Esophagus muscularis mucosa (tissue), 4 donors: ENCODE measurements around the gene TMEM9. TPM values are rescaled to one million over a fixed set of nuclear protein-coding genes. Genes with fewer than 3 reads are reported as not detected.

Source experiments
- DNase-seq: peaks from one replicate; pipeline ENCODE4 v3.0.0-alpha.2; 2017; ENCODE audit errors: extremely low spot score
- H3K27ac ChIP-seq, 4 donors: fragments of 200-600 bp; sonication (generic); replicated peaks in 1 of 4; 1 replicate in 3 of 4; 2 replicates in 1 of 4; pipeline ENCODE4 v1.5.1; 2016 to 2019; ENCODE audit warnings: mild to moderate bottlenecking in 1 of 4
- H3K27me3 ChIP-seq, 4 donors: fragments of 200-600 bp; sonication (generic); one replicate each; pipeline versions ENCODE4 v1.5.1 to v1.6.0; 2016 to 2019
- H3K36me3 ChIP-seq, 4 donors: fragments of 200-600 bp; sonication (generic); one replicate each; pipeline ENCODE4 v1.5.1; 2016 to 2019
- H3K4me1 ChIP-seq, 4 donors: fragments of 200-600 bp; sonication (generic); one replicate each; pipeline ENCODE4 v1.5.1; 2016 to 2019
- H3K4me3 ChIP-seq, 4 donors: fragments of 200-600 bp; sonication (generic); 1 replicate in 2 of 4; 2 replicates in 2 of 4; pipeline ENCODE4 v1.5.1; 2016 to 2019; ENCODE audit warnings: mild to moderate bottlenecking in 4 of 4, moderate library complexity in 1 of 4
- H3K9me3 ChIP-seq, 4 donors: fragments of 200-600 bp; sonication (generic); 1 replicate in 3 of 4; 2 replicates in 1 of 4; pipeline ENCODE4 v1.5.1; 2016 to 2019
- CTCF ChIP-seq, 3 experiments: fragments of 200-600 bp in 2 of 3; fragments of 450-650 bp in 1 of 3; sonication (generic) in 2 of 3; IDR thresholded peaks; one replicate each; pipeline ENCODE4 v1.5.1; 2017 to 2019; ENCODE audit warnings: antibody characterized with exemption in 3 of 3, mild to moderate bottlenecking in 2 of 3, moderate library complexity in 1 of 3
- EP300 ChIP-seq: sonication (generic); formaldehyde crosslinking; IDR thresholded peaks from one replicate; pipeline ENCODE4 v1.6.1; 2017; ENCODE audit warnings: antibody characterized with exemption
- POLR2A ChIP-seq: fragments of 450-650 bp; IDR thresholded peaks from one replicate; pipeline ENCODE4 v1.6.1; 2017; ENCODE audit warnings: antibody characterized with exemption, moderate library complexity, mild to moderate bottlenecking, low read depth
- POLR2AphosphoS5 ChIP-seq, 2 donors: sonication (generic); formaldehyde crosslinking; IDR thresholded peaks; one replicate each; pipeline ENCODE4 v1.6.1; 2017; ENCODE audit warnings: antibody characterized with exemption in 2 of 2
- WGBS: methylation state at CpG from one replicate; pipeline ENCODE4 v1.1.5; 2018; 5-methylcytosine and 5-hydroxymethylcytosine counted together
- intact Hi-C: fragments of 100-400 bp; cut with DNase I; formaldehyde crosslinking; loops from one replicate; pipeline ENCODE4 v1.15.1; 2023
- total RNA-seq, 4 donors: library from RNA; depleted of rRNA; stranded (reverse); fragments of >200 nt; gene quantifications; one replicate each; pipeline versions ENCODE4 v1.1.0 to v1.2.1, GENCODE V29; 2016

TMEM9 gene
- total RNA-seq, 4 donors from 2014 or later, result 40.1 to 56.1 (median 49.5) TPM

DNA sequence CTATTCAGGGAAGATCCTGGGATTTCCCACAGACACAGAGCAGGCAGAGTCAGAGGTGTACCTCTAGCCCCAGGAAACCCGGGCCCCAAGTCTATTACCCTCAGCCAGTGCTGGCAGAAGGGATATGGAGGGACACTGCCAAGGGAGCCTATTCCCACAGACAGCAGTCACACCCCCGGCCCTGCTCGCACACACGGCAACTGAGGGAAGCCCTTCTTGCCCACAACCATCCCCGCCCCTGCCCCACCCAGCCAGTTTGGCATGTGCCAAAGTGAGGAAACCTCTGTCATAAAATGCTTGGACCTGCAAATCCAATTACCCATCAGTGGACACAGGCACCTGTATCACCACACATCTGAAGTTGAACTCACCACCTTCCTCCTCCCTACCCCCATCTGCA lies 48.6 kb downstream of the TMEM9 start:
- no peak overlapping the region for H3K27ac ChIP-seq
- H3K4me3 ChIP-seq, result no peak overlapping the region
- intact Hi-C loops, result no loop called here
- no peaks in the 10 kb centered on the region for H3K36me3 ChIP-seq
- no peaks in the 10 kb centered on the region for H3K9me3 ChIP-seq
- no peaks in the 10 kb centered on the region for H3K4me1 ChIP-seq
- H3K27me3 ChIP-seq, result peaks cover 0 to 4% (median 0%) of the 10 kb centered on the region in 4 donors
- WGBS, result 98% methylated on average over 5 of the region's 5 CpGs
- DNase-seq, result no peak
- TF ChIP-seq POLR2AphosphoS5 (IDR thresholded peaks at IDR 0.05), result no peak
- TF ChIP-seq CTCF (IDR thresholded peaks at IDR 0.05), result no peak
- TF ChIP-seq POLR2A, result no peak
- TF ChIP-seq EP300, result no peak

DNA sequence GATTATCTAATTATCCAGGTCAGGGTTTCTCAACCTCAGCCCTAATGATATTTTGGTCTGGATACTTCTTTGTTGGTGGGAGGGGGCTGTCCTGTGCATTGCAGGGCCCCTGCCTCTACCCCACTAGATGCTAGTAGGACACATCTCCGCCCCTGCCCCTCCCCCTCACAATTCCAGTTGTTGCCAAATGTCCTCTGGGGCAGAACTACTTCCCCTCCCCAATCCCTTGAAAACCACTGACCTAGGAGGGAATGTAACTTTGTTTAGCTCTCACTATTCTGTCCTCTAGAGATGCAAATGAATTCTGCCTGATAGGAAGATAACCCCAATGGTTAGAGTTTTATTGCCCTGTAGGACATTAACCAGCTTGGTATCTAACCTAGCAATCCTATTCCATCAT lies 50.1 kb downstream of the TMEM9 start:
- Histone ChIP-seq H3K4me3 (no peak overlapping the region), H3K27ac (no peak overlapping the region), H3K4me1 (no peaks in the 10 kb centered on the region), H3K36me3 (no peaks in the 10 kb centered on the region), H3K9me3 (no peaks in the 10 kb centered on the region), H3K27me3 (no peaks in the 10 kb centered on the region)
- no peak for DNase-seq
- WGBS, result 85% methylated on average over 1 of the region's 1 CpG
- intact Hi-C loops, result no loop called here
- TF ChIP-seq CTCF (IDR thresholded peaks at IDR 0.05) (no peak), POLR2A (no peak), POLR2AphosphoS5 (IDR thresholded peaks at IDR 0.05) (no peak)

GRCh38 chr1:201103666-201104065 lies 50.6 kb downstream of the TMEM9 start:
- intact Hi-C loops, result no loop called here
- Histone ChIP-seq H3K4me1 (no peaks in the 10 kb centered on the region), H3K27ac (no peak overlapping the region), H3K9me3 (no peaks in the 10 kb centered on the region), H3K4me3 (no peak overlapping the region), H3K36me3 (no peaks in the 10 kb centered on the region), H3K27me3 (no peaks in the 10 kb centered on the region)
- DNase-seq, result no peak
- no peak for TF ChIP-seq EP300
- TF ChIP-seq POLR2A, result no peak
- no peak for TF ChIP-seq POLR2AphosphoS5 (IDR thresholded peaks at IDR 0.05)
- TF ChIP-seq CTCF (IDR thresholded peaks at IDR 0.05), result no peak
- 83% methylated on average over 9 of the region's 9 CpGs for WGBS

GRCh38 chr1:201100169-201100930 lies 53.9 kb downstream of the TMEM9 start:
- Histone ChIP-seq H3K4me1 (no peaks in the 10 kb centered on the region), H3K36me3 (no peaks in the 10 kb centered on the region), H3K9me3 (no peaks in the 10 kb centered on the region), H3K4me3 (no peak overlapping the region), H3K27ac (no peak overlapping the region), H3K27me3 (no peaks in the 10 kb centered on the region)
- DNase-seq, result no peak
- intact Hi-C loops, result no loop called here
- 97% methylated on average over 12 of the region's 12 CpGs for WGBS
- TF ChIP-seq POLR2AphosphoS5 (IDR thresholded peaks at IDR 0.05) (no peak), CTCF (IDR thresholded peaks at IDR 0.05) (no peak), POLR2A (no peak), EP300 (no peak)
